NCI-H1048 (cell line): ENCODE measurements around the gene EDC4.
"Not testable (repeated sequence)": the region's sequence is repeated elsewhere in the genome, so short reads cannot be mapped to it uniquely, and the experiment has no call there.

Experiments used
- DNase-seq: peaks from one replicate; lab custom pipeline; 2025; lab: John Stamatoyannopoulos, UW

Gene EDC4

GRCh38 chr16:67909056-67909742 is 36.3 kb downstream of the EDC4 start:
- no peak for DNase-seq

GRCh38 chr16:67910158-67910557 is 37.3 kb downstream of the EDC4 start:
- no peak for DNase-seq

GRCh38 chr16:67914758-67915495 is 42.1 kb downstream of the EDC4 start:
- no peak for DNase-seq

GRCh38 chr16:67915496-67915769 is 42.6 kb downstream of the EDC4 start:
- not testable (repeated sequence) for DNase-seq

- no peak for DNase-seq
These were observed 43.2 kb downstream of the EDC4 start for GRCh38 chr16:67915831-67916723.

- DNase-seq, result no peak
These were observed 44.4 kb downstream of the EDC4 start for GRCh38 chr16:67917140-67917851.

GRCh38 chr16:67917852-67918236 is 45.0 kb downstream of the EDC4 start:
- no peak for DNase-seq

GRCh38 chr16:67919622-67920221 is 46.9 kb downstream of the EDC4 start:
- no peak for DNase-seq

- DNase-seq, result no peak
These were observed 49.4 kb downstream of the EDC4 start for GRCh38 chr16:67922221-67922620.

- no peak for DNase-seq
These were observed 49.9 kb downstream of the EDC4 start for GRCh38 chr16:67922740-67923139.

- DNase-seq, result no peak
These were observed 50.7 kb downstream of the EDC4 start for GRCh38 chr16:67923414-67924116.

GRCh38 chr16:67924140-67924906 is 51.5 kb downstream of the EDC4 start:
- DNase-seq, result no peak

GRCh38 chr16:67926181-67926750 is 53.4 kb downstream of the EDC4 start:
- no peak for DNase-seq

GRCh38 chr16:67927131-67927941 is 54.5 kb downstream of the EDC4 start:
- DNase-seq, result no peak

GRCh38 chr16:67928147-67928546 is 55.3 kb downstream of the EDC4 start:
- no peak for DNase-seq

GRCh38 chr16:67928561-67929364 is 55.9 kb downstream of the EDC4 start:
- DNase-seq, result no peak

GRCh38 chr16:67930191-67930590 is 57.3 kb downstream of the EDC4 start:
- no peak for DNase-seq

- DNase-seq, result no peak
These were observed 57.9 kb downstream of the EDC4 start for GRCh38 chr16:67930678-67931211.
